HepG2 (cell line): ENCODE measurements around the gene FZD8. TPM values are rescaled to one million over a fixed set of nuclear protein-coding genes. Genes with fewer than 3 reads are reported as not detected.

Experiments
- ATAC-seq: fragments of 200-7000 bp; cut with Tn5 transposase; 3 replicates; pipeline ENCODE4 v1.9.1; 2020; ENCODE audit warnings: mild to moderate bottlenecking, moderate library complexity
- BruUV-seq: library from RNA; stranded (reverse); fragments of 400-500 nt; replicated peaks from 2 replicates; lab custom pipeline; 2021; lab: Mats Ljungman, UMichigan
- CTCF ChIA-PET: fragments of 300-600 bp; formaldehyde crosslinking; extraction: SDS; loops from one replicate; lab custom pipeline; 2021; ENCODE audit warnings: low total read pairs, inconsistent platforms, low intra/inter-chr PET ratio; lab: Yijun Ruan, JAX
- POLR2A ChIA-PET: fragments of 350-600 bp; sonication (Branson Sonifier 250); formaldehyde crosslinking; loops from one replicate; lab custom pipeline; 2020; ENCODE audit warnings: antibody characterized with exemption, inconsistent platforms; lab: Yijun Ruan, JAX
- DNase-seq: peaks from one replicate; pipeline ENCODE4 v3.0.0-alpha.2; 2015; ENCODE audit warnings: low spot score
- FAIRE-seq: peaks from 3 replicates; lab custom pipeline; 2011; peaks lifted over from hg19 to GRCh38; lab: Jason Lieb, UNC
- H2AFZ ChIP-seq: one replicate; pipeline ENCODE4 v1.6.1; 2011; ENCODE audit warnings: low read length, inconsistent platforms
- H3K27ac ChIP-seq: fragments of 300-600 bp; 3 replicates; pipeline ENCODE4 v1.8.0; 2011; ENCODE audit warnings: mixed run types, mild to moderate bottlenecking, mixed read lengths, low read length, inconsistent platforms; ENCODE audit not compliant: insufficient read depth; ENCODE audit errors: extremely low read length
- H3K27me3 ChIP-seq, 2 experiments: fragments of 200-600 bp in 1 of 2; 2 replicates in 1 of 2; 3 replicates in 1 of 2; pipeline versions ENCODE4 v1.6.0 to v1.8.0; 2011; ENCODE audit warnings: low read length in 2 of 2, mild to moderate bottlenecking in 2 of 2, moderate library complexity in 2 of 2, inconsistent platforms in 1 of 2; ENCODE audit not compliant: insufficient read depth in 2 of 2, control insufficient read depth in 1 of 2
- H3K36me3 ChIP-seq, 2 experiments: fragments of 200-600 bp in 1 of 2; replicated peaks in 1 of 2; 2 replicates in 1 of 2; 3 replicates in 1 of 2; pipeline versions ENCODE4 v1.5.1 to v1.8.0; 2011; ENCODE audit warnings: low read length in 2 of 2, inconsistent platforms in 1 of 2; ENCODE audit not compliant: insufficient read depth in 2 of 2, control insufficient read depth in 1 of 2
- H3K4me1 ChIP-seq: 2 replicates; pipeline ENCODE4 v1.5.1; 2012; ENCODE audit warnings: low read length, inconsistent platforms; ENCODE audit not compliant: insufficient read depth
- H3K4me2 ChIP-seq: 2 replicates; pipeline ENCODE4 v1.6.0; 2011; ENCODE audit warnings: low read depth, low read length, inconsistent platforms
- H3K4me3 ChIP-seq, 3 experiments: fragments of 200-600 bp in 1 of 3; sonication (generic), shearing (Covaris generic) in 1 of 3; replicated peaks in 1 of 3; 2 replicates each; pipeline ENCODE4 v1.5.1; 2011 to 2016; ENCODE audit warnings: low read length in 3 of 3, inconsistent platforms in 2 of 3, low read depth in 2 of 3, mild to moderate bottlenecking in 2 of 3, control low read depth in 1 of 3, mixed read lengths in 1 of 3; ENCODE audit not compliant: insufficient read depth in 1 of 3
- H3K79me2 ChIP-seq: one replicate; pipeline ENCODE4 v1.6.1; 2011; ENCODE audit warnings: low read length, inconsistent platforms; ENCODE audit not compliant: insufficient read depth
- H3K9ac ChIP-seq: 2 replicates; pipeline ENCODE4 v1.6.0; 2011; ENCODE audit warnings: mild to moderate bottlenecking, low read depth, low read length, inconsistent platforms; ENCODE audit not compliant: insufficient read depth
- H3K9me3 ChIP-seq: 2 replicates; pipeline ENCODE4 v1.5.1; 2012; ENCODE audit warnings: mild to moderate bottlenecking, low read length
- H4K20me1 ChIP-seq: 2 replicates; pipeline ENCODE4 v1.6.0; 2011; ENCODE audit warnings: inconsistent platforms, mild to moderate bottlenecking, low read length, moderate library complexity; ENCODE audit not compliant: insufficient read depth
- CREB3 ChIP-seq: sonication (generic); formaldehyde crosslinking; IDR thresholded peaks from 2 replicates; pipeline ENCODE4 v1.5.0; 2020; ENCODE audit warnings: missing genetic modification reagents
- CSRNP1 ChIP-seq: sonication (generic); formaldehyde crosslinking; IDR thresholded peaks from 2 replicates; pipeline ENCODE4 v1.8.1; 2023; ENCODE audit warnings: mild to moderate bottlenecking, missing genetic modification reagents
- GABPB1 ChIP-seq: IDR thresholded peaks from 2 replicates; pipeline ENCODE4 v1.6.1; 2016; ENCODE audit warnings: mild to moderate bottlenecking, missing genetic modification reagents, moderate library complexity, missing compliant biosample characterization
- GATAD2A ChIP-seq: IDR thresholded peaks from 2 replicates; pipeline ENCODE4 v1.6.1; 2016
- GFI1 ChIP-seq: sonication (generic); formaldehyde crosslinking; IDR thresholded peaks from 2 replicates; pipeline ENCODE4 v1.5.0; 2020; ENCODE audit warnings: missing genetic modification reagents, mild to moderate bottlenecking, borderline replicate concordance
- IKZF4 ChIP-seq: sonication (generic); formaldehyde crosslinking; IDR thresholded peaks from 2 replicates; pipeline ENCODE4 v1.5.1; 2020; ENCODE audit warnings: borderline replicate concordance, mild to moderate bottlenecking, low read depth, missing genetic modification reagents; ENCODE audit errors: not compliant biosample characterization
- ISL2 ChIP-seq: sonication (generic); formaldehyde crosslinking; IDR thresholded peaks from 2 replicates; pipeline ENCODE4 v1.5.0; 2020; ENCODE audit warnings: missing genetic modification reagents
- MTF1 ChIP-seq: sonication (generic); formaldehyde crosslinking; IDR thresholded peaks from 2 replicates; pipeline ENCODE4 v1.5.0; 2020; ENCODE audit warnings: missing genetic modification reagents
- ZNF674 ChIP-seq: sonication (generic); formaldehyde crosslinking; IDR thresholded peaks from 2 replicates; pipeline ENCODE4 v1.5.0; 2020; ENCODE audit warnings: low read depth, mild to moderate bottlenecking, missing genetic modification reagents
- ZNF773 ChIP-seq: sonication (generic); formaldehyde crosslinking; IDR thresholded peaks from 2 replicates; pipeline ENCODE4 v1.4.0; 2020; ENCODE audit warnings: missing genetic modification reagents, borderline replicate concordance
- WGBS: methylation state at CpG from one replicate; pipeline ENCODE4 v1.1.6; 2017; ENCODE audit warnings: low lambda C conversion rate; 5-methylcytosine and 5-hydroxymethylcytosine counted together
- in situ Hi-C: cut with HindIII; loops from 2 replicates; pipeline ENCODE4 v1.10.0; 2017; ENCODE audit warnings: low pct_unique_long_range_greater_than_20kb; ENCODE audit not compliant: extremely low pct_ligation_motif_present
- intact Hi-C: fragments of 100-400 bp; cut with micrococcal nuclease; formaldehyde crosslinking; loops from one replicate; pipeline ENCODE4 v1.10.0; 2022; ENCODE audit not compliant: unreplicated experiment
- polyA plus RNA-seq, 8 experiments: library from polyadenylated mRNA; depleted of rRNA in 3 of 8; stranded (reverse) in 7 of 8; unstranded in 1 of 8; fragments of >200 nt; fragmentation: Illumina TruSeq in 4 of 8; extraction: Trizol in 4 of 8; gene quantifications; 2 replicates each; pipeline versions ENCODE4 v1.2.1 to v1.2.3, GENCODE V29; 2011 to 2016; ENCODE audit warnings: low read depth in 4 of 8, missing spikeins in 1 of 8, mixed read lengths in 1 of 8; ENCODE audit not compliant: insufficient read depth in 1 of 8
- total RNA-seq, 5 experiments: library from RNA; depleted of rRNA; stranded (reverse); fragments of >200 nt; fragmentation: Illumina TruSeq; extraction: Trizol; gene quantifications; 2 replicates each; pipeline ENCODE4 v1.2.3, GENCODE V29; 2016; ENCODE audit warnings: low read depth in 1 of 5

Gene FZD8
- total and polyA plus RNA-seq, 2 of the 13 experiments (the other 11 are each of a cell fraction or from before 2014, with no cell fraction given): 0.05 to 0.07 TPM

- TF ChIP-seq CREB3 (CRISPR knock-in tag) (no peak), GABPB1 (CRISPR knock-in tag) (no peak), MTF1 (CRISPR knock-in tag) (no peak), CSRNP1 (CRISPR knock-in tag) (no peak)
Observed at GRCh38 chr10:35661236-35661635, 19.1 kb upstream of the FZD8 start (continued).

GRCh38 chr10:35659456-35659855 is 17.4 kb upstream of the FZD8 start:
- 0% methylated on average over 1 of the region's 1 CpG for WGBS
- TF ChIP-seq ZNF773 (CRISPR knock-in tag) (no peak), GFI1 (CRISPR knock-in tag) (no peak), ZNF674 (CRISPR knock-in tag) (no peak), IKZF4 (CRISPR knock-in tag) (no peak), ISL2 (no peak), GATAD2A (no peak)
- Histone ChIP-seq H3K9me3 (no peaks in the 10 kb centered on the region), H3K4me1 (no peaks in the 10 kb centered on the region), H3K9ac (no peak overlapping the region), H3K36me3 (no peaks in the 10 kb centered on the region), H3K27me3 (no peaks in the 10 kb centered on the region), H4K20me1 (no peaks in the 10 kb centered on the region), H3K79me2 (no peaks in the 10 kb centered on the region), H3K4me2 (no peak overlapping the region), H3K27ac (no peak overlapping the region), H2AFZ (no peak overlapping the region), H3K4me3 (no peak overlapping the region)
- intact Hi-C loops (no loop called here), in situ Hi-C loops (no loop called here)
- BruUV-seq: no TSS peak
- FAIRE-seq (no peak), DNase-seq (no peak), ATAC-seq (no peak)
- ChIA-PET CTCF (no interaction called here), POLR2A (no interaction called here)
